Measurements from ENCODE around the gene ETS1.

Gene ETS1

DNA sequence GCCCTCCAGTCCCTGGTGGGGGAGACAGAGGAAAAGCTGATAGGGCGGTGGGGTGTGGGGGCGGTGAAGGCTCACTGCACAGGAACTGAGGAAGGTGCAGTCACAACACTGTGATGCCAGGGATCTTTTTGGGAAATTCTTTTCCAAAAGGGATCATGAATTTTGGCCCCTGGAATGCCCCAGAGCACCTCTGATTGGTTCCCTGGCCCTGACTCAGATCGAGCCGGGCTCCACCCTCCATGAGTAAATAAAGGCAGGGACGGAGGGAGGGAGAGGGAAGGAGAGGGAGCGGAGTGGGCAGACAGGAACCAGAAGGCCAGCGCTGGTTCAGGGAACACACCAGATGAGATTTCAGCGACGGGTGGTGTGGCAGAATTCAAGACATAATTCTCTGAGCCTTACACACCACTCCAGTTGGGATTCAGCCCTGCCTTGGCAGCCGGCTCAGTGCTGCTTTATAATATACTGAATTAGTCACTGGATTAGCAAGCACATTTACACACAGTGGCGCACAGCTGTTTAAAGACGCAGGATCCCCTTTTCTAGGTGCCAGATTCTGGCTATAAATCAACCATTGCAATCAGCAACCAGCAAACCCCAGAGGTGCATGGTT, 80.3 kb downstream of the ETS1 start:
- peak overlapping the region; percentile 77 for H3K27ac ChIP-seq (ENCODE audit: low read depth, low read length)
- peak overlapping the region; percentile 6 to 57 (median 43) for H3K9ac ChIP-seq (ENCODE audit: low read length in 5 of 5)
- H3K27me3 ChIP-seq (ENCODE audit: control insufficient read depth in 5 of 5, insufficient read depth in 4 of 5, low read length in 5 of 5), result no peaks in the 10 kb centered on the region
- H3K4me3 ChIP-seq (ENCODE audit: low read depth in 1 of 5, low read length in 5 of 5), result peak overlapping the region; percentile 19 to 63 (median 34)
- peaks cover 0 to 11% (median 9%) of the 10 kb centered on the region in 5 donors for H3K36me3 ChIP-seq (ENCODE audit: control insufficient read depth in 5 of 5, insufficient read depth in 5 of 5, low read length in 5 of 5)
- no peaks in the 10 kb centered on the region for H3K9me3 ChIP-seq (ENCODE audit: control insufficient read depth in 5 of 5, low read length in 5 of 5)
- H3K4me1 ChIP-seq (ENCODE audit: control insufficient read depth in 5 of 5, insufficient read depth in 5 of 5, low read length in 5 of 5), result peaks cover 10 to 100% (median 51%) of the 10 kb centered on the region in 5 donors

DNA sequence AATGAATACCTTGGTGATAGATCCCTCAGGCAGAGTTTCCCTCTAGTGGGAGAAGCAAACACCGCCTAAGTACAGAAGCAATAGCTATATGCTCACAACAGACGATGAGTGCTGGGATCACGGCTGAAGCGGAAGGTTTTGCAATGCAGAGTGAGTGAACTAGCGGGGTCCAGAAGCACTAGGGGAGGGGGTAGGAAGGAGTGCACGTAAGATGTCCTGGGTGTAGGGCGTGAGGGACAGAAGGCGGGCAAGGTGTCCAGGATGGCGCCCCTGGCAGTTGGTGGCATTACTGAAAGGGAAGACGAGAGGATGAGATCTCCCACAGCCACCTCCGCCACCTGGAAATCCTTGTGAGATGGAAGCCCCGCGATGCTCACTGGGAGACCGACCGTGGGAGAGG, 81.0 kb downstream of the ETS1 start:
- Histone ChIP-seq H3K36me3 (ENCODE audit: control insufficient read depth in 5 of 5, insufficient read depth in 5 of 5, low read length in 5 of 5) (peaks cover 0 to 11% (median 9%) of the 10 kb centered on the region in 5 donors), H3K9me3 (ENCODE audit: control insufficient read depth in 5 of 5, low read length in 5 of 5) (no peaks in the 10 kb centered on the region), H3K4me1 (ENCODE audit: control insufficient read depth in 5 of 5, insufficient read depth in 5 of 5, low read length in 5 of 5) (peaks cover 9 to 100% (median 56%) of the 10 kb centered on the region in 5 donors), H3K27ac (ENCODE audit: low read depth, low read length) (peak overlapping the region; percentile 77), H3K4me3 (ENCODE audit: low read depth in 1 of 5, low read length in 5 of 5) (peak overlapping the region in 2 of 5 donors; percentile 20 to 34), H3K9ac (ENCODE audit: low read length in 5 of 5) (peak overlapping the region in 1 of 5 donors; percentile 57), H3K27me3 (ENCODE audit: control insufficient read depth in 5 of 5, insufficient read depth in 4 of 5, low read length in 5 of 5) (no peaks in the 10 kb centered on the region)

DNA sequence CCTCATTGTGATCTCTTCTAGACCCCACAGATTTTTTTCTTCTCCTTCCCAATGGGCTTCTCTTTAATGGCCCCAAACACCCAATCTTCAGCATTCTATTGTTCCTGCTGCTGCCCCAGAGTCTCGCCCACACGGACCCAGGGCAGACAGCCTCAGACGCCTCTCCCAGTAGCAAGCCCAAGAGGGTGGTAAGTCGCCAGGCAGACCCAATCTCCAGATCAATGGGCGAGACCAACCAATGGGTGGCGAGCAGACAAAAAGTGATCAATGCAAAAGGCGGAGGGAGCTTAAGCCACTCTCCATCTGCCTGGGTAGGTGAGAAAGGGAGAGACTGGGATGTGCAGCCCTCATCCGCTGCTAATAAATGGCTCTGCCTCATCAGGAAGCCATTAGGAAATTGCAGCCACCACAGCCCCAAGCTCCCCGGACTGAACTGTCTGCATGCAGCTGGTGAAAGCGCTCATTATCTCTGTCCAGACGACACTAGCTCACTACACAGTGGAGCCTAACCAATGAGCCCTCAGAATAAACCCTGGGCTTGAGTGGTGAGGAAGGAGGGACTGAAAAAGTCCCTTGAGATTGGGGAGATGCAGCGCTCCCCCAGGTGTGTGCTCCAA, 81.8 kb downstream of the ETS1 start:
- Histone ChIP-seq H3K9me3 (ENCODE audit: control insufficient read depth in 5 of 5, low read length in 5 of 5) (no peaks in the 10 kb centered on the region), H3K4me1 (ENCODE audit: control insufficient read depth in 5 of 5, insufficient read depth in 5 of 5, low read length in 5 of 5) (peaks cover 9 to 100% (median 64%) of the 10 kb centered on the region in 5 donors), H3K9ac (ENCODE audit: low read length in 5 of 5) (peak overlapping the region in 1 of 5 donors; percentile 2), H3K4me3 (ENCODE audit: low read depth in 1 of 5, low read length in 5 of 5) (no peak overlapping the region), H3K27me3 (ENCODE audit: control insufficient read depth in 5 of 5, insufficient read depth in 4 of 5, low read length in 5 of 5) (no peaks in the 10 kb centered on the region), H3K27ac (ENCODE audit: low read depth, low read length) (peak overlapping the region; percentile 77), H3K36me3 (ENCODE audit: control insufficient read depth in 5 of 5, insufficient read depth in 5 of 5, low read length in 5 of 5) (peaks cover 0 to 11% (median 9%) of the 10 kb centered on the region in 5 donors)

DNA sequence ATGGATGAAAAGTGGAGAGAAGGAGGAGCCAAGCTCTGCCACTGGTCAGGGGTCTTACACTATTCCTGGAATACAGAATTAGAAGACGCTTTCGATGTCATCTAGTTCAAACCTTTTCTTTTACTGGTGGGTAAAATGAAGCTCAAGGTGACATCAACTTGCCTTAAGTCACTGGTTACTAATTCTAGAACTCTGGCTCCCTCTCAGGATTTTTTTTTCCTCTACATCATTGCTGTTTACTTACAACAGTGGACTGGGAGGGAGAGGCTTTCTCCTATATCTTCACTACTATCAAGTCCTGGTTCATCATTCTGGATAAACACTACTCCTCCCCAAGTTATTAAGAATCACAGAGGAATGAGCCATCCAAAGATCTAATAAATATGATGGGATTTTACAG, 82.9 kb downstream of the ETS1 start:
- no peaks in the 10 kb centered on the region for H3K9me3 ChIP-seq (ENCODE audit: control insufficient read depth in 5 of 5, low read length in 5 of 5)
- H3K4me3 ChIP-seq (ENCODE audit: low read depth in 1 of 5, low read length in 5 of 5), result no peak overlapping the region
- H3K9ac ChIP-seq (ENCODE audit: low read length in 5 of 5), result no peak overlapping the region
- H3K4me1 ChIP-seq (ENCODE audit: control insufficient read depth in 5 of 5, insufficient read depth in 5 of 5, low read length in 5 of 5), result peaks cover 11 to 100% (median 65%) of the 10 kb centered on the region in 5 donors
- H3K27me3 ChIP-seq (ENCODE audit: control insufficient read depth in 5 of 5, insufficient read depth in 4 of 5, low read length in 5 of 5), result no peaks in the 10 kb centered on the region
- H3K36me3 ChIP-seq (ENCODE audit: control insufficient read depth in 5 of 5, insufficient read depth in 5 of 5, low read length in 5 of 5), result peaks cover 0 to 11% (median 9%) of the 10 kb centered on the region in 5 donors
- H3K27ac ChIP-seq (ENCODE audit: low read depth, low read length), result peak overlapping the region; percentile 77

DNA sequence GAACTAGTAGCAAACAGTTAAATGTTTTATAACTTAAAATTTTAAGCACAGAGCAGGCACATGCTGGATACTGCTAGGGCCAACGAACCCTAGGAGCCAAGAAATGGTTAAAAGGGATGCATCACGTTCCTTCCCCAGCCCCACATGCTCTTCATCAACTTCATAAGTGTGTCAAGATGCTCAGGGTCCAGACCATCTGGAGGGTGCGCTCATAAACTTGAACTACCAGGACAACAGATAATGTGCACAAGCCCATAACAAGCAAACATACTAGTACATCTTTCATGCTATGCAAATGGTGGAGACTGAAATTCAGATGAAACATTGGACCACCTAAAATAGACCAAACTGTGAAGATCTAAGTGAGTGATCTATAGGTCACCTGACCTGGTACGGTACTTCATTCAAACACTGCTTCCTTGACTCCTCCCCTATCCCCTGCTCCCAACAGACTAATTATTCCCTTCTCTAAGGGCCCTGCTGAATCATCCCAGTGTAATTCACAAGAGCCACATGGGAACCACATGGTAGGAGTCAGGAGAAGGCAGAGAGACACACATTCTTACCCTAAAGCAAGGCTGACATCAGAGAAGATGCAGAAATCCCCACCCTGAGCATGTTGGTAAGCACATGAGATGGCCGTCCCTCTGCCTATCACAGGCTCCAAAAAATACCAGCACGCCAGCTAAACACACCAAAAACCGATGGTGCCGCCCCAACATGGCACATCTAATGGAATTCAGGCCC, 83.9 kb downstream of the ETS1 start:
- H3K4me1 ChIP-seq (ENCODE audit: control insufficient read depth in 5 of 5, insufficient read depth in 5 of 5, low read length in 5 of 5), result peaks cover 11 to 100% (median 63%) of the 10 kb centered on the region in 5 donors
- no peak overlapping the region for H3K4me3 ChIP-seq (ENCODE audit: low read depth in 1 of 5, low read length in 5 of 5)
- peak overlapping the region; percentile 77 for H3K27ac ChIP-seq (ENCODE audit: low read depth, low read length)
- H3K36me3 ChIP-seq (ENCODE audit: control insufficient read depth in 5 of 5, insufficient read depth in 5 of 5, low read length in 5 of 5), result peaks cover 0 to 11% (median 9%) of the 10 kb centered on the region in 5 donors
- no peaks in the 10 kb centered on the region for H3K9me3 ChIP-seq (ENCODE audit: control insufficient read depth in 5 of 5, low read length in 5 of 5)
- H3K27me3 ChIP-seq (ENCODE audit: control insufficient read depth in 5 of 5, insufficient read depth in 4 of 5, low read length in 5 of 5), result no peaks in the 10 kb centered on the region
- H3K9ac ChIP-seq (ENCODE audit: low read length in 5 of 5), result peak overlapping the region in 1 of 5 donors; percentile 53

DNA sequence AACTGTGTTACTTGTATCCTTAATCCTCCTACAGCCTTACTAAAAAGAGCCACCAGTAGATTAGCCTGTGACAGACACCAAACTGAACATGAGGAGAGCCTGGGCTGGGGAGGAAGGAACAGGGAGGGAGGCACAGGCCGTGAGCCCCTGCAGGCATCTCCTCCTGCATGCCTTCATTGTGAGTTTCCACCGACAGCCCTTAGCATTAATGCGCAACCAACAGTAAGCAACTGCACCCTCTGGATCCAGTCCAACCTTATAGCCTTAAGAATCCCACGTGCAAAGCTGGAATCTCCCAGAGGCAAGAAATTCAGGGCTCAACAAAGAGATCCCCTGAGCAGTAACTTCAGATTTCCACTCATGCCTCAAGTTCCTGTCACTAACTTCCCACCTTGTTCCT, 84.6 kb downstream of the ETS1 start:
- Histone ChIP-seq H3K27me3 (ENCODE audit: control insufficient read depth in 5 of 5, insufficient read depth in 4 of 5, low read length in 5 of 5) (no peaks in the 10 kb centered on the region), H3K4me1 (ENCODE audit: control insufficient read depth in 5 of 5, insufficient read depth in 5 of 5, low read length in 5 of 5) (peaks cover 11 to 100% (median 65%) of the 10 kb centered on the region in 5 donors), H3K36me3 (ENCODE audit: control insufficient read depth in 5 of 5, insufficient read depth in 5 of 5, low read length in 5 of 5) (peaks cover 0 to 11% (median 9%) of the 10 kb centered on the region in 5 donors), H3K9me3 (ENCODE audit: control insufficient read depth in 5 of 5, low read length in 5 of 5) (no peaks in the 10 kb centered on the region), H3K9ac (ENCODE audit: low read length in 5 of 5) (no peak overlapping the region), H3K4me3 (ENCODE audit: low read depth in 1 of 5, low read length in 5 of 5) (peak overlapping the region in 1 of 5 donors; percentile 4), H3K27ac (ENCODE audit: low read depth, low read length) (peak overlapping the region; percentile 77)

DNA sequence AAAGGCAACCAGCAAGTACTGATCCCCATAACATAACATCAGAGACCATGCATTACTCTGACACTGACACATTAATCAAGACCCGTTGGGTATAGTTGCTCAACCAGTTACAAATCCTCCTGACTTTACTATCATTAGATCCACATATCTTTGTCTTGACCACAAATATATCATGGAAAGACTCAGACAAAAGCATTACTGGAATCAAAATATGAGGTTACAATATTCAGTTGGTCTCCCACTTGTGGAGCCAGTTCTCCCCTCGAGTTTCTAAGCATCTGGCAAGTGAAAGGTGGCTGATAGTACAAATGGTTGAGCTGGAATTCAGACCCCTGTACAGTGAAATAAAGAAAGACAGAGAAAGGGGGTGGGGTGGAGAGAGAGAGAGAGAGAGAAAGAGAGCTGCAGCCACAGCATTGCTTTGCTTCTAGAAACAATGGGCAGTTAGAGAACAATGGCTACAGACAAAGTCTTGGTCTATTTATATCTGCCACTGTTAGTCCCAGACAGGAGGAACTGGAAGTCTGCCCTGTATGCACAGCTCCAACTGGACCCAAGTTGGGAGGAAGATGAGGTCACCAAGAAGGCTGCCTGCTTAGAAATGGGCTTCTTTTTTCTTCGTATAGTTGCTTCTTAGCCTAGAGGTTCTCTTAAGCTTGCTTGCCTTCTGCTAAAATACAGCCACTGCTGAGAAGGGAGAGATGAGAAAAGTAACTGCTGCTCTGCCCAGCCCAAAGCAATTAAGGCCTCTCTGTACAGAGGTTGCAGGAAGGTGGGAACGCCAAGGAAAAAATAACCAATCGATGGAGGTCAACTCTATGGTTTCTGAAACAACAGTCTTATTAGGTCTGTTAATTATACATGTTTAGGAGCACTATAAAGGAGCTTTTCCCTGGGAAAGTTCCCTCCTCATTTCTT, 85.5 kb downstream of the ETS1 start:
- Histone ChIP-seq H3K27ac (ENCODE audit: low read depth, low read length) (peak overlapping the region; percentile 77), H3K4me3 (ENCODE audit: low read depth in 1 of 5, low read length in 5 of 5) (peak overlapping the region in 1 of 5 donors; percentile 3), H3K4me1 (ENCODE audit: control insufficient read depth in 5 of 5, insufficient read depth in 5 of 5, low read length in 5 of 5) (peaks cover 15 to 100% (median 65%) of the 10 kb centered on the region in 5 donors), H3K9me3 (ENCODE audit: control insufficient read depth in 5 of 5, low read length in 5 of 5) (no peaks in the 10 kb centered on the region), H3K27me3 (ENCODE audit: control insufficient read depth in 5 of 5, insufficient read depth in 4 of 5, low read length in 5 of 5) (no peaks in the 10 kb centered on the region), H3K36me3 (ENCODE audit: control insufficient read depth in 5 of 5, insufficient read depth in 5 of 5, low read length in 5 of 5) (peaks cover 0 to 11% (median 9%) of the 10 kb centered on the region in 5 donors), H3K9ac (ENCODE audit: low read length in 5 of 5) (no peak overlapping the region)

DNA sequence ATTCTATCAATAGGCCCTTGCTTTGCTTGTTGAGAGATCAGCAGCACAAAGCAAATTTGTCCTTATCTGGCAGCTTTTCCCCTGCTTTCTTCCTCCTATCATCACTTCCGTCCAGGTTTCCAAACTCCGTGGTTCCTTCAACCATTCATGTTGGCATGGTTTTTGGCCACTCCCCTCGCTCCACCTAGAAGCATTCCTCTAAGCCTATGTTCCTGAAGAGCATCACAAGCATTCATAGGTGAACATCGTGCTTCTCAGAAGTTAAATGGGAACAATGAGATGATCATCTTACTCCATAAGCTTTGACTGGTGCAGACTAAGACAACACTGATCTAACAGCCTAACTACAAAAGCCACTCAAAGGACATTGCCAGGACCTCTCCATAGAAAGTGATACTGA, 86.3 kb downstream of the ETS1 start:
- Histone ChIP-seq H3K4me3 (ENCODE audit: low read depth in 1 of 5, low read length in 5 of 5) (no peak overlapping the region), H3K9ac (ENCODE audit: low read length in 5 of 5) (no peak overlapping the region), H3K4me1 (ENCODE audit: control insufficient read depth in 5 of 5, insufficient read depth in 5 of 5, low read length in 5 of 5) (peaks cover 22 to 100% (median 69%) of the 10 kb centered on the region in 5 donors), H3K27me3 (ENCODE audit: control insufficient read depth in 5 of 5, insufficient read depth in 4 of 5, low read length in 5 of 5) (no peaks in the 10 kb centered on the region), H3K9me3 (ENCODE audit: control insufficient read depth in 5 of 5, low read length in 5 of 5) (no peaks in the 10 kb centered on the region), H3K36me3 (ENCODE audit: control insufficient read depth in 5 of 5, insufficient read depth in 5 of 5, low read length in 5 of 5) (peaks cover 0 to 6% (median 5%) of the 10 kb centered on the region in 5 donors), H3K27ac (ENCODE audit: low read depth, low read length) (peak overlapping the region; percentile 8)

DNA sequence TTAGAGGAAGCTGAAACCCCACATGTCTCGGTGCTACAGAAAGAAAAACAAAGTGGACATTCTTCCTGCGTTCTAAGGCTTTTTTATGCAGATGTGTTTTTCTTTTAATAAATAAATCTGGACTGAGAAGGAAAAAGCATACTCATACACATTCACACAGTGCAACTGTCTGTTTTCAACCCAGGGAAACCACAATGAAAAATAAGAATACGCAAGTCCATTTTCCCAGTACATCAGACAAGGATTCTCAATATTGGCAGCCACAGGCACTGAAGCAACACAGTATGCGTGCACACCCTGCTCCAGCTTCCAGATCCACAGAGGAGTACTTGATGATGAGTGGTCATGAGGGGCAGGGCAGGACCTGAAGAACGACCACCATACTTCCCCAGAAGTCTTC, 86.9 kb downstream of the ETS1 start:
- Histone ChIP-seq H3K9ac (ENCODE audit: low read length in 5 of 5) (no peak overlapping the region), H3K4me3 (ENCODE audit: low read depth in 1 of 5, low read length in 5 of 5) (no peak overlapping the region), H3K36me3 (ENCODE audit: control insufficient read depth in 5 of 5, insufficient read depth in 5 of 5, low read length in 5 of 5) (peaks cover 0 to under 1% (median 0%) of the 10 kb centered on the region in 5 donors), H3K27me3 (ENCODE audit: control insufficient read depth in 5 of 5, insufficient read depth in 4 of 5, low read length in 5 of 5) (no peaks in the 10 kb centered on the region), H3K27ac (ENCODE audit: low read depth, low read length) (peak overlapping the region; percentile 8), H3K9me3 (ENCODE audit: control insufficient read depth in 5 of 5, low read length in 5 of 5) (no peaks in the 10 kb centered on the region), H3K4me1 (ENCODE audit: control insufficient read depth in 5 of 5, insufficient read depth in 5 of 5, low read length in 5 of 5) (peaks cover 22 to 98% (median 71%) of the 10 kb centered on the region in 5 donors)

Measured in subcutaneous abdominal adipose tissue (tissue), 5 donors.